Breast epithelium (tissue), 4 donors: Measurements from ENCODE around the gene BAZ2B. TPM values are rescaled to one million over a fixed set of nuclear protein-coding genes. Genes with fewer than 3 reads are reported as not detected.

Experiments used
- DNase-seq, 2 donors: peaks; one replicate each; pipeline ENCODE4 v3.0.0-alpha.2; 2019; ENCODE audit warnings: low spot score in 2 of 2
- H3K27ac ChIP-seq, 2 donors: fragments of 200-600 bp; sonication (generic) in 1 of 2; one replicate each; pipeline ENCODE4 v1.5.1; 2016 to 2019; ENCODE audit warnings: mild to moderate bottlenecking in 1 of 2
- H3K27me3 ChIP-seq, 2 donors: fragments of 200-600 bp; sonication (generic) in 1 of 2; one replicate each; pipeline versions ENCODE4 v1.5.1 to v1.6.0; 2017 to 2019; ENCODE audit warnings: control low read depth in 1 of 2, mild to moderate bottlenecking in 1 of 2
- H3K36me3 ChIP-seq: fragments of 200-600 bp; one replicate; pipeline ENCODE4 v1.5.1; 2019
- H3K4me1 ChIP-seq, 2 donors: fragments of 200-600 bp; sonication (generic); one replicate each; pipeline ENCODE4 v1.5.1; 2016 to 2019; ENCODE audit warnings: control low read depth in 1 of 2
- H3K4me3 ChIP-seq, 3 donors: fragments of 200-600 bp; sonication (generic); 1 replicate in 2 of 3; 2 replicates in 1 of 3; pipeline ENCODE4 v1.5.1; 2016 to 2019; ENCODE audit warnings: mild to moderate bottlenecking in 3 of 3, moderate library complexity in 2 of 3
- H3K9me3 ChIP-seq, 2 donors: fragments of 200-600 bp; sonication (generic) in 1 of 2; one replicate each; pipeline ENCODE4 v1.5.1; 2016 to 2019; ENCODE audit warnings: control low read depth in 1 of 2
- POLR2A ChIP-seq: fragments of 450-650 bp; IDR thresholded peaks from one replicate; pipeline ENCODE4 v1.6.1; 2016; ENCODE audit warnings: antibody characterized with exemption, mild to moderate bottlenecking, moderate library complexity
- POLR2AphosphoS5 ChIP-seq, 3 donors: sonication (generic); formaldehyde crosslinking; IDR thresholded peaks; one replicate each; pipeline ENCODE4 v1.6.1; 2017; ENCODE audit warnings: antibody characterized with exemption in 3 of 3
- intact Hi-C: fragments of 100-400 bp; cut with DNase I; formaldehyde crosslinking; loops from one replicate; pipeline ENCODE4 v1.15.1; 2023; ENCODE audit warnings: low total_unique reads
- total RNA-seq, 3 donors: library from RNA; depleted of rRNA; stranded (reverse); fragments of >200 nt; gene quantifications; one replicate each; pipeline ENCODE4 v1.1.0, GENCODE V29; 2016
- TF ChIP-seq, protein P1 (sequence below), 3 donors: fragments of 450-650 bp; IDR thresholded peaks; one replicate each; pipeline ENCODE4 v1.5.1; 2016 to 2017; ENCODE audit warnings: antibody characterized with exemption in 3 of 3, mild to moderate bottlenecking in 3 of 3, moderate library complexity in 3 of 3

The BAZ2B gene
- total RNA-seq, 3 donors from 2014 or later: 86.1 to 250 (median 143) TPM

- Histone ChIP-seq H3K27ac (peak overlapping the region; percentile 99), H3K27me3 (no peaks in the 10 kb centered on the region), H3K4me3 (peak overlapping the region; percentile 75 to 91 (median 82)), H3K36me3 (no peaks in the 10 kb centered on the region), H3K9me3 (no peaks in the 10 kb centered on the region), H3K4me1 (no peaks in the 10 kb centered on the region)
- intact Hi-C loops: no loop called here
- TF ChIP-seq, protein P1, sequence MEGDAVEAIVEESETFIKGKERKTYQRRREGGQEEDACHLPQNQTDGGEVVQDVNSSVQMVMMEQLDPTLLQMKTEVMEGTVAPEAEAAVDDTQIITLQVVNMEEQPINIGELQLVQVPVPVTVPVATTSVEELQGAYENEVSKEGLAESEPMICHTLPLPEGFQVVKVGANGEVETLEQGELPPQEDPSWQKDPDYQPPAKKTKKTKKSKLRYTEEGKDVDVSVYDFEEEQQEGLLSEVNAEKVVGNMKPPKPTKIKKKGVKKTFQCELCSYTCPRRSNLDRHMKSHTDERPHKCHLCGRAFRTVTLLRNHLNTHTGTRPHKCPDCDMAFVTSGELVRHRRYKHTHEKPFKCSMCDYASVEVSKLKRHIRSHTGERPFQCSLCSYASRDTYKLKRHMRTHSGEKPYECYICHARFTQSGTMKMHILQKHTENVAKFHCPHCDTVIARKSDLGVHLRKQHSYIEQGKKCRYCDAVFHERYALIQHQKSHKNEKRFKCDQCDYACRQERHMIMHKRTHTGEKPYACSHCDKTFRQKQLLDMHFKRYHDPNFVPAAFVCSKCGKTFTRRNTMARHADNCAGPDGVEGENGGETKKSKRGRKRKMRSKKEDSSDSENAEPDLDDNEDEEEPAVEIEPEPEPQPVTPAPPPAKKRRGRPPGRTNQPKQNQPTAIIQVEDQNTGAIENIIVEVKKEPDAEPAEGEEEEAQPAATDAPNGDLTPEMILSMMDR (IDR thresholded peaks at IDR 0.05): no peak
- TF ChIP-seq POLR2AphosphoS5 (IDR thresholded peaks at IDR 0.05): peak; percentile 68 to 84 (median 79)
- peak; percentile 84 for TF ChIP-seq POLR2A
- DNase-seq: peak; percentile 88 to 89
These were observed 722 bp downstream of the BAZ2B start for GRCh38 chr2:159615367-159616285.

- H3K27ac ChIP-seq: peak overlapping the region; percentile 99
- no peak for DNase-seq
- intact Hi-C loops: no loop called here
- H3K9me3 ChIP-seq: no peaks in the 10 kb centered on the region
- peak overlapping the region; percentile 75 to 91 (median 82) for H3K4me3 ChIP-seq
- H3K36me3 ChIP-seq: no peaks in the 10 kb centered on the region
- TF ChIP-seq, protein P1 (IDR thresholded peaks at IDR 0.05): no peak
- TF ChIP-seq POLR2AphosphoS5 (IDR thresholded peaks at IDR 0.05): no peak
- TF ChIP-seq POLR2A: no peak
- H3K4me1 ChIP-seq: no peaks in the 10 kb centered on the region
- no peaks in the 10 kb centered on the region for H3K27me3 ChIP-seq
These were observed 1.6 kb downstream of the BAZ2B start for GRCh38 chr2:159614534-159615366.

- H3K9me3 ChIP-seq: no peaks in the 10 kb centered on the region
- intact Hi-C loops: no loop called here
- peak overlapping the region; percentile 75 to 91 (median 82) for H3K4me3 ChIP-seq
- H3K36me3 ChIP-seq: no peaks in the 10 kb centered on the region
- DNase-seq: no peak
- no peaks in the 10 kb centered on the region for H3K27me3 ChIP-seq
- H3K27ac ChIP-seq: peak overlapping the region; percentile 99
- H3K4me1 ChIP-seq: peaks cover 0 to 10% of the 10 kb centered on the region in 2 donors
- no peak for TF ChIP-seq POLR2AphosphoS5 (IDR thresholded peaks at IDR 0.05)
- no peak for TF ChIP-seq POLR2A
- TF ChIP-seq, protein P1 (IDR thresholded peaks at IDR 0.05): no peak
These were observed 2.6 kb downstream of the BAZ2B start for GRCh38 chr2:159613651-159614285.

DNA sequence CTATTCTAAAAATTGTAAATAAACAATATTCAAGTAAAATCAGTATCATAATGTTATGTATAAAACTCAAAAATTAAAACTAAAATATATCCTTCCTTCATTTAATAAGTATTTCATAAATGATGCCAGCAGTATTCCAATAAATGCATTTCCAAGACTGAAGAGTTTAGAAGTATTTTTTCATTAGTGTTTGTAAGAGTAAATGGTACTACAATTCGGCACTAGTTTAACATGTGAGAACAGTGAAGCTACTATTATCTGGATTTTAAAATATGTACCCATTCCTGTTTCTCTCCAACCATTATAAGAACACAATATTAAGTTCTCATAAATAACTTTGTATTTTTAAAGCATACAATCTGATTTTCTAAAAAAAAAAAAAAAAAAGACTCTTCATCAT, 3.3 kb downstream of the BAZ2B start:
- TF ChIP-seq POLR2A: no peak
- TF ChIP-seq, protein P1 (IDR thresholded peaks at IDR 0.05): no peak
- TF ChIP-seq POLR2AphosphoS5 (IDR thresholded peaks at IDR 0.05): no peak
- intact Hi-C loops: no loop called here
- peak overlapping the region in 2 of 3 donors; percentile 75 to 82 for H3K4me3 ChIP-seq
- no peaks in the 10 kb centered on the region for H3K36me3 ChIP-seq
- H3K9me3 ChIP-seq: no peaks in the 10 kb centered on the region
- no peaks in the 10 kb centered on the region for H3K27me3 ChIP-seq
- H3K4me1 ChIP-seq: peaks cover 0 to 11% of the 10 kb centered on the region in 2 donors
- H3K27ac ChIP-seq: peak overlapping the region in 1 of 2 donors; percentile 99
- no peak for DNase-seq
